Peyer's patch (tissue), 4 donors: ENCODE results near the gene KLHL10. TPM values are rescaled to one million over a fixed set of nuclear protein-coding genes. Genes with fewer than 3 reads are reported as not detected.
A peak's percentile ranks its signal among the peaks of the same experiment; 100 is the strongest.
"Not testable (repeated sequence)": the region's sequence is repeated elsewhere in the genome, so short reads cannot be mapped to it uniquely, and the experiment has no call there.

Experiments used
- DNase-seq, 3 donors: peaks; one replicate each; pipeline ENCODE4 v3.0.0-alpha.2; 2017 to 2019
- H3K27ac ChIP-seq, 4 donors: fragments of 200-600 bp; sonication (generic); one replicate each; pipeline ENCODE4 v1.5.1; 2016 to 2019
- H3K27me3 ChIP-seq, 2 donors: fragments of 200-600 bp; sonication (generic); one replicate each; pipeline ENCODE4 v1.5.1; 2019
- H3K36me3 ChIP-seq, 3 donors: fragments of 200-600 bp; sonication (generic); one replicate each; pipeline ENCODE4 v1.5.1; 2016 to 2019
- H3K4me1 ChIP-seq, 4 donors: fragments of 200-600 bp; sonication (generic); one replicate each; pipeline ENCODE4 v1.5.1; 2016 to 2019
- H3K4me3 ChIP-seq, 4 donors: fragments of 200-600 bp; sonication (generic); 1 replicate in 3 of 4; 2 replicates in 1 of 4; pipeline ENCODE4 v1.5.1; 2016 to 2019; ENCODE audit warnings: mild to moderate bottlenecking in 1 of 4
- H3K9me3 ChIP-seq, 4 donors: fragments of 200-600 bp; sonication (generic); one replicate each; pipeline ENCODE4 v1.5.1; 2016 to 2019; ENCODE audit warnings: mild to moderate bottlenecking in 1 of 4
- POLR2A ChIP-seq, 2 donors: fragments of 450-650 bp; IDR thresholded peaks; one replicate each; pipeline ENCODE4 v1.5.1; 2017; ENCODE audit warnings: antibody characterized with exemption in 2 of 2, mild to moderate bottlenecking in 2 of 2, moderate library complexity in 2 of 2
- total RNA-seq, 4 donors: library from RNA; depleted of rRNA; stranded (reverse); fragments of >200 nt; gene quantifications; one replicate each; pipeline ENCODE4 v1.1.0, GENCODE V29; 2016
- TF ChIP-seq, protein P1 (sequence below), 6 experiments: fragments of 450-650 bp in 4 of 6; fragments of 200-600 bp in 2 of 6; sonication (generic) in 1 of 6; IDR thresholded peaks; one replicate each; pipeline ENCODE4 v1.5.1; 2017 to 2019; ENCODE audit warnings: antibody characterized with exemption in 6 of 6, mild to moderate bottlenecking in 3 of 6, moderate library complexity in 1 of 6

Gene KLHL10
- total RNA-seq, 4 donors from 2014 or later, result not detected

DNA sequence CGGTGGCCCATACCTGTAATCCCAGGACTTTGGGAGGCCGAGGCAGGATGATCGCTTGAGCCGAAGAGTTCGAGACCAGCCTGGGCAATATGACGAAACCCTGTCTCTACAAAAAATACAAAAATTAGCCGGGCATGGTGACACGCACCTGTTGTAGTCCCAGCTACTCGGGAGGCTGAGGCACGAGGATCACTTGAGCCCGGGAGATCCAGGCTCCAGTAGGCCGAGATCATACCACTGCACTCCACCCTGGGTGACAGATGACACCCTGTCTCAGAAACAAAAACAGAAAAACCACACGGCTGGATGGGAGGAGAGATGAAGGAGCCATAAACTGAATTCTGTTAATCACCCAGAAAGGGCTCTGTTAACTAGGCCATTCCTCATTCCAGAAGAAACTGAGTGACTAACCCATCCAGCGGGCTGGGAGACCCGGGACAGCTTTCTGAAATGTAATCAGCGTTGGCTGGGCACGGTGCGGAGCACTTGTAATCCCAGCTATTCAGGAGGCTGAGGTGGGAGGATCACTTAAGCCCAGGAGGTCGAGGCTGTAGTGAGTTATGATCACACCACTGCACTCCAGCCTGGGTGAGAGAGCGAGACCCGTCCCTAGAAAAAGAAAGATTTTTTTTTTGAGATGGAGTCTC lies 952 bp upstream of the KLHL10 start:
- peak in 1 of 3 donors; percentile 30 for DNase-seq
- TF ChIP-seq, protein P1, sequence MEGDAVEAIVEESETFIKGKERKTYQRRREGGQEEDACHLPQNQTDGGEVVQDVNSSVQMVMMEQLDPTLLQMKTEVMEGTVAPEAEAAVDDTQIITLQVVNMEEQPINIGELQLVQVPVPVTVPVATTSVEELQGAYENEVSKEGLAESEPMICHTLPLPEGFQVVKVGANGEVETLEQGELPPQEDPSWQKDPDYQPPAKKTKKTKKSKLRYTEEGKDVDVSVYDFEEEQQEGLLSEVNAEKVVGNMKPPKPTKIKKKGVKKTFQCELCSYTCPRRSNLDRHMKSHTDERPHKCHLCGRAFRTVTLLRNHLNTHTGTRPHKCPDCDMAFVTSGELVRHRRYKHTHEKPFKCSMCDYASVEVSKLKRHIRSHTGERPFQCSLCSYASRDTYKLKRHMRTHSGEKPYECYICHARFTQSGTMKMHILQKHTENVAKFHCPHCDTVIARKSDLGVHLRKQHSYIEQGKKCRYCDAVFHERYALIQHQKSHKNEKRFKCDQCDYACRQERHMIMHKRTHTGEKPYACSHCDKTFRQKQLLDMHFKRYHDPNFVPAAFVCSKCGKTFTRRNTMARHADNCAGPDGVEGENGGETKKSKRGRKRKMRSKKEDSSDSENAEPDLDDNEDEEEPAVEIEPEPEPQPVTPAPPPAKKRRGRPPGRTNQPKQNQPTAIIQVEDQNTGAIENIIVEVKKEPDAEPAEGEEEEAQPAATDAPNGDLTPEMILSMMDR (IDR thresholded peaks at IDR 0.05), result no peak
- TF ChIP-seq POLR2A (IDR thresholded peaks at IDR 0.05), result no peak
- peak overlapping the region in 3 of 4 donors; percentile 54 to 73 (median 69) for H3K27ac ChIP-seq
- H3K9me3 ChIP-seq, result no peaks in the 10 kb centered on the region
- H3K4me1 ChIP-seq, result peaks cover 0 to 5% (median 2%) of the 10 kb centered on the region in 4 donors
- peaks cover 0 to 7% (median 0%) of the 10 kb centered on the region in 3 donors for H3K36me3 ChIP-seq
- peak overlapping the region; percentile 52 to 88 (median 77) for H3K4me3 ChIP-seq
- no peaks in the 10 kb centered on the region for H3K27me3 ChIP-seq

DNA sequence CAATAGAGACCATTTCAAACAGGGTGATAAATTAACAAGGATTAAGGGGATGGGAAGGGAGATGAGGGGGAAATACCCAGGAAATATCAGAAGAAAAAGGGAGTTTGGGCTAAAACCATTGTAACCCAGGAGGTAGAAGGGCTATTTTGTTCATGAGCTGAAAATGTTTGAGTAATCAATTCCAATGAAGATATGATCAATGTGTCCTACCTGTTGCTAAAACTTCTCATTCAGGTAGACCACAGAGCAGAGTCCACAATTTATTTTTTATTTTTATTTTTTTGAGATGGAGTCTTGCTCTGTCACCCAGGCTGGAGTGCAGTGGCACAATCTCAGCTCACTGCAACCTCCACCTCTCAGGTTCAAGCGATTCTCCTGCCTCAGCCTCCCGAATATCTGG lies 1.8 kb downstream of the KLHL10 start:
- not testable (repeated sequence) for H3K9me3 ChIP-seq, H3K4me1 ChIP-seq, DNase-seq, H3K36me3 ChIP-seq, H3K27ac ChIP-seq, H3K4me3 ChIP-seq, H3K27me3 ChIP-seq

DNA sequence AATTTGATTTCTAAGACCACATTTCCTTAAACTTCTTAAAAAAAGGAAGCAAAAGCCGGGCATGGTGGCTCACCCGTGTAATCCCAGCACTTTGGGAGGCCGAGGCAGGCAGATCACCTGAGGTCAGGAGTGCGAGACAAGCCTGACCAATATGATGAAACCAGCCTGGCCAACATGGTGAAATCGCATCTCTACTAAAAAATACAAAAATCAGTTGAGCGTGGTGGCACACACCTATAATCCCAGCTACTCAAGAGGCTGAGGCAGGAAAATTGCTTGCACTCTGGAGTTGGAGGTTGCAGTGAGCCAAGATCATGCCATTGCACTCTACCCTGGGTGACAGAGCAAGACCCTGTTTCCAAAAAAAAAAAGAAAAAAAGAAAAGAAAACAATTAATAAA lies 3.2 kb downstream of the KLHL10 start:
- H3K9me3 ChIP-seq, H3K4me3 ChIP-seq, H3K27me3 ChIP-seq, H3K27ac ChIP-seq, H3K4me1 ChIP-seq, H3K36me3 ChIP-seq: not testable (repeated sequence)
- DNase-seq, result peak in 1 of 3 donors; percentile 11

DNA sequence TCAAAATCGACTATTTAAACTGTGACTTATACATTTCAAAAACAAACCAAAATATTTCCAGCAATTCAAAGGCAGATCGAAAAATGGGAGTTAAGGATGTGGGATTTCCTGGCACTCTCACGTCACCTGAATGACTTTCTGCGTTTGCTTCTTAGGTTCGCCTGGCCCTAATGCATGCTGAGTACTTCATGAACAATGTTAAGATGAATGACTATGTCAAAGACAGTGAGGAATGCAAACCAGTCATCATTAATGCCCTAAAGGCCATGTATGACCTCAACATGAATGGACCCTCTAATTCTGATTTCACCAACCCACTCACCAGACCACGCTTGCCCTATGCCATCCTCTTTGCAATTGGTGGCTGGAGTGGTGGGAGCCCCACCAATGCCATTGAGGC lies 7.3 kb downstream of the KLHL10 start:
- Histone ChIP-seq H3K27me3 (no peaks in the 10 kb centered on the region), H3K4me3 (no peak overlapping the region), H3K36me3 (no peaks in the 10 kb centered on the region), H3K9me3 (no peaks in the 10 kb centered on the region), H3K27ac (no peak overlapping the region), H3K4me1 (no peaks in the 10 kb centered on the region)
- no peak for DNase-seq
- TF ChIP-seq, protein P1 (IDR thresholded peaks at IDR 0.05), result no peak
- no peak for TF ChIP-seq POLR2A (IDR thresholded peaks at IDR 0.05)

DNA sequence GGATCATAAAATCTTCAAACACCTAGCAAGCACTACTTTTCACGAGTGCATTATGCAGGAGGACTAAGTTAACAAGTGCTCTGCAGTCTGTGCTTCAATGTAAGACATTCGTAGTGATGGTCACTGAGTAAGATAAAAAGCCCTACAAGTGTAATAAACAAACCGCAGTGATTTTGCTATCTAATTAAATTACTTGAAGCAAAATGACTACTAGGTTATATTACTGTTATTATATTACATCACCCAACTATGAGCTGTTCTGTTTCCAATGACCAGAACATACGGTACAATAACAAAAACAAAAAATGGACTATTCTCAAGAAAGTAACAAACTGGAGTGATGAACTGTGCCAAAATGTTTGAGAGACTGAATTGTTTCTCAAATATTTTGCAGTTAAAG lies 11.2 kb downstream of the KLHL10 start:
- TF ChIP-seq POLR2A (IDR thresholded peaks at IDR 0.05), result no peak
- Histone ChIP-seq H3K27me3 (no peaks in the 10 kb centered on the region), H3K4me3 (no peak overlapping the region), H3K9me3 (no peaks in the 10 kb centered on the region), H3K27ac (no peak overlapping the region), H3K36me3 (peaks cover 0 to 6% (median 0%) of the 10 kb centered on the region in 3 donors), H3K4me1 (no peaks in the 10 kb centered on the region)
- DNase-seq, result no peak

DNA sequence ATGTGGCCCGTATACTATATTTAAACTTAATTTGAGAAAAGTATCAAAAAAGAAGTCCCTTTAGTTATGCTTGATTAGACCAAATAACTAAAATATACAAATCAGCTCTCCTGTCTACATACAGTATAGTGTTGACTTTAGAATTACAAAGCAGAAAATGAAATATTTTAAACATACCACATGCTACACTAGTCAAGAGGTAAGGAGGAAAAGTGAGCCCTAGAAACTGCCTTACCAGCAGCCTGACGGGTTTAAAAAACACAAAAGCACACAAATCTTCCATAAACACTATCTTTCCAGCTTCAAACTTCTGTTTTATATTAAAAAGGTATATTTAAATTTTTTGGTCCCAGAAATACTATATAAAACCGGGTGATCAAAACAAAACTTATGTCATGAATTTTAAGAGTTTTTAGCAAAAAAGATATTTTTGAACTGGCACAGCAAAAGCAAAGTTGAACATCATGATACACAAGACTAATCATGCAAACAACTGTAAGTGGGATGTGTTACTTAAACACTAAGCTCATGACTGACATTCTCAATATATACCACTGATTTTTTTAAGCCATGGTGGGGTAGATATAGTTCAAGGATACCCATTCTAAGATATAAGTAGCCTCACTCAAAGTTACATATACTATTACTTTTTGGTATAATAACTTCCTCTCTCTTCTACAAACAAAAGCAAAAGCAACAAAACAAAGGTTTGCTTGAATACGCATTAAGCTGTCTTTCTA lies 11.8 kb downstream of the KLHL10 start:
- Histone ChIP-seq H3K36me3 (peaks cover 0 to 13% (median 0%) of the 10 kb centered on the region in 3 donors), H3K27me3 (no peaks in the 10 kb centered on the region), H3K4me3 (no peak overlapping the region), H3K27ac (no peak overlapping the region), H3K9me3 (no peaks in the 10 kb centered on the region), H3K4me1 (no peaks in the 10 kb centered on the region)
- TF ChIP-seq POLR2A (IDR thresholded peaks at IDR 0.05), result no peak
- TF ChIP-seq, protein P1 (IDR thresholded peaks at IDR 0.05), result no peak
- no peak for DNase-seq

DNA sequence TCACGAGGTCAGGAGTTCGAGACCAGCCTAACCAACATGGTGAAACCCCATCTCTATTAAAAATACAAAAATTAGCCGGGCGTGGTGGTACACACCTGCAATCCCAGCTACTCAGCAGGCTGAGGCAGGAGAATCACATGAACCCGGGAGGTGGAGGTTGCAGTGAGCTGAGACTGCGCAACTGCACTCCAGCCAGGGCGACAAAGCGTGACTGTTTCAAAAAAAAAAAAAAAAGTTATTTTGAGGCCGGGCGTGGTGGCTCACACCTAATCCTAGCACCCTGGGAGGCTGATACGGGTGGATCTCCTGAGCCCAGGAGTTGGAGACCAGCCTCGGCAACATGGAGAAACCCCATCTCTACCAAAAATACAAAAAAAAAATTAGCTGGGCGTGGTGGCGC lies 13.8 kb downstream of the KLHL10 start:
- H3K9me3 ChIP-seq, H3K27ac ChIP-seq, DNase-seq, H3K4me3 ChIP-seq, H3K27me3 ChIP-seq, H3K4me1 ChIP-seq: not testable (repeated sequence)
- H3K36me3 ChIP-seq, result peaks cover 0 to 21% (median 0%) of the 10 kb centered on the region in 3 donors
